ENCODE results near the gene USP46. TPM values are rescaled to one million over a fixed set of nuclear protein-coding genes. Genes with fewer than 3 reads are reported as not detected.

The USP46 gene
- total RNA-seq, 1 experiment from 2014 or later = 48.1 TPM

DNA sequence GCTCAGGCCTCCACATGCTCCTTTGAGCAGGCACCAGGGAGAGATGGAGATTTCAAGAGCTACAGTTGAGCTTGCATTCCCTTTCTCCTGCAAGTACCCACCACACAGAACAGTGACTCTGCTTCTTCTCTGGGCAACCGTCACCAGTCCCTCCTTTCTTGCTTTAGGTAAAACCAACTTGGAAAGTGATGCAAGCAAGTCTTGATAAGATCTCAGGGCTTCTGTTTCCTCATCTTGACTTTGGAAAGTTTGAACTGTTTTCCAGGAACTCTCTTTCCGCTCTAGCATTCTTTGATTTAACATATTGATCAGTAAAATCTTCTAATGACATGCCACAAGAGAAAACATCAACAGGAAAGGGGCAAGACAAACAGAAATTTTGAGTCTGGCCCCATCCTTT is 73.7 kb downstream of the USP46 start (continued):
- TF ChIP-seq MLX (CRISPR knock-in tag; IDR thresholded peaks at IDR 0.05) (no peak), NFATC4 (CRISPR knock-in tag; IDR thresholded peaks at IDR 0.05) (no peak), GABPB1 (CRISPR knock-in tag; IDR thresholded peaks at IDR 0.05) (no peak), ZNF396 (CRISPR knock-in tag; IDR thresholded peaks at IDR 0.05; ENCODE audit: borderline replicate concordance) (no peak), ZBTB21 (CRISPR knock-in tag; IDR thresholded peaks at IDR 0.05; ENCODE audit: borderline replicate concordance) (no peak), NR3C1 (CRISPR knock-in tag; conservative IDR thresholded peaks at IDR 0.05; ENCODE audit: low read depth) (no peak)
- TF ChIP-seq, protein P1, sequence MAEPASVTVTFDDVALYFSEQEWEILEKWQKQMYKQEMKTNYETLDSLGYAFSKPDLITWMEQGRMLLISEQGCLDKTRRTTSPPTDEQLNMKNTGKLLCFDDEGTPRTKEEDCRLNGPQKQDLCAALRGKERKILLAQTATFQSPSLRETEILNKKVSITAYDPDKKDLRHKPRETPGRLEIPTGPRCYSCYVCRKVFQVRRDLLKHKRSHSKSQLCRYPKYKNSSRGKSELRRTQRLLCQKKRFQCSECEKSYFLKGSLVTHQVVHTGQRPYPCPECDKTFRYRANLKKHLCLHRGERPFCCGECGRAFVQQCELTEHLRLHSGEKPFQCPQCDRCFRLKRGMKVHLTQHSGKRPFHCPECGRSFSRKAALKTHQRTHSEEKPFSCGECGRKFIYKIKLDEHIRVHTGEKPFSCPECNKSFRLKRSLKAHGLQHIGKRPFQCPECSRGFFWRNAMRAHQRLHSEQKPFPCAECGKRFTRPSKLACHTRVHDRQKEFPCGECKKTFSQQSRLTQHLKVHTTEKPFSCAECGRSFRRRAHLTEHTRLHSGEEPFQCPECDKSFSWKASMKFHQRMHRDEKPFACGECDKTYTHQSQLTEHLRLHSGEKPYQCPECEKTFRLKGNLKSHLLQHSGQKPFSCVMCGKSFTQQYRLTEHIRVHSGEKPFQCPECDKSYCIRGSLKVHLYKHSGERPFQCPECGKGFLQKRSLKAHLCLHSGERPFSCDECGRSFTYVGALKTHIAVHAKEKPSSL (CRISPR knock-in tag; conservative IDR thresholded peaks at IDR 0.05) = no peak
- TF ChIP-seq, protein P2, sequence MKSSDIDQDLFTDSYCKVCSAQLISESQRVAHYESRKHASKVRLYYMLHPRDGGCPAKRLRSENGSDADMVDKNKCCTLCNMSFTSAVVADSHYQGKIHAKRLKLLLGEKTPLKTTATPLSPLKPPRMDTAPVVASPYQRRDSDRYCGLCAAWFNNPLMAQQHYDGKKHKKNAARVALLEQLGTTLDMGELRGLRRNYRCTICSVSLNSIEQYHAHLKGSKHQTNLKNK (CRISPR knock-in tag; IDR thresholded peaks at IDR 0.05) = no peak
- TF ChIP-seq, protein P3, sequence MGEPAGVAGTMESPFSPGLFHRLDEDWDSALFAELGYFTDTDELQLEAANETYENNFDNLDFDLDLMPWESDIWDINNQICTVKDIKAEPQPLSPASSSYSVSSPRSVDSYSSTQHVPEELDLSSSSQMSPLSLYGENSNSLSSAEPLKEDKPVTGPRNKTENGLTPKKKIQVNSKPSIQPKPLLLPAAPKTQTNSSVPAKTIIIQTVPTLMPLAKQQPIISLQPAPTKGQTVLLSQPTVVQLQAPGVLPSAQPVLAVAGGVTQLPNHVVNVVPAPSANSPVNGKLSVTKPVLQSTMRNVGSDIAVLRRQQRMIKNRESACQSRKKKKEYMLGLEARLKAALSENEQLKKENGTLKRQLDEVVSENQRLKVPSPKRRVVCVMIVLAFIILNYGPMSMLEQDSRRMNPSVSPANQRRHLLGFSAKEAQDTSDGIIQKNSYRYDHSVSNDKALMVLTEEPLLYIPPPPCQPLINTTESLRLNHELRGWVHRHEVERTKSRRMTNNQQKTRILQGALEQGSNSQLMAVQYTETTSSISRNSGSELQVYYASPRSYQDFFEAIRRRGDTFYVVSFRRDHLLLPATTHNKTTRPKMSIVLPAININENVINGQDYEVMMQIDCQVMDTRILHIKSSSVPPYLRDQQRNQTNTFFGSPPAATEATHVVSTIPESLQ (CRISPR knock-in tag; IDR thresholded peaks at IDR 0.05) = no peak
- TF ChIP-seq, protein P4, sequence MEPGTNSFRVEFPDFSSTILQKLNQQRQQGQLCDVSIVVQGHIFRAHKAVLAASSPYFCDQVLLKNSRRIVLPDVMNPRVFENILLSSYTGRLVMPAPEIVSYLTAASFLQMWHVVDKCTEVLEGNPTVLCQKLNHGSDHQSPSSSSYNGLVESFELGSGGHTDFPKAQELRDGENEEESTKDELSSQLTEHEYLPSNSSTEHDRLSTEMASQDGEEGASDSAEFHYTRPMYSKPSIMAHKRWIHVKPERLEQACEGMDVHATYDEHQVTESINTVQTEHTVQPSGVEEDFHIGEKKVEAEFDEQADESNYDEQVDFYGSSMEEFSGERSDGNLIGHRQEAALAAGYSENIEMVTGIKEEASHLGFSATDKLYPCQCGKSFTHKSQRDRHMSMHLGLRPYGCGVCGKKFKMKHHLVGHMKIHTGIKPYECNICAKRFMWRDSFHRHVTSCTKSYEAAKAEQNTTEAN (CRISPR knock-in tag; IDR thresholded peaks at IDR 0.05) = no peak

- H3K27me3 Mint-ChIP-seq (ENCODE audit: low read depth) = no peaks in the 10 kb centered on the region
- no peaks in the 10 kb centered on the region for H3K9me3 Mint-ChIP-seq
- POLR2A ChIA-PET = no interaction called here
- CTCF ChIA-PET = interaction anchor here (1.1 kb wide), 1 partner anchor 8 kb away, joined by 7 read pairs; no protein-coding TSS in a partner anchor
- no peak overlapping the region for H3K27ac Mint-ChIP-seq
- DNase-seq (ENCODE audit: low spot score) (no peak), ATAC-seq (no peak)
- peaks cover 2% of the 10 kb centered on the region for H3K4me1 Mint-ChIP-seq
- H3K4me3 Mint-ChIP-seq = no peak overlapping the region
- H3K36me3 Mint-ChIP-seq = no peaks in the 10 kb centered on the region
- TF ChIP-seq EMX1 (CRISPR knock-in tag; IDR thresholded peaks at IDR 0.05) (no peak), IRF2 (CRISPR knock-in tag; IDR thresholded peaks at IDR 0.05; ENCODE audit: borderline replicate concordance, low read depth) (no peak), SP1 (CRISPR knock-in tag; conservative IDR thresholded peaks at IDR 0.05) (no peak)
- TF ChIP-seq, protein P5, sequence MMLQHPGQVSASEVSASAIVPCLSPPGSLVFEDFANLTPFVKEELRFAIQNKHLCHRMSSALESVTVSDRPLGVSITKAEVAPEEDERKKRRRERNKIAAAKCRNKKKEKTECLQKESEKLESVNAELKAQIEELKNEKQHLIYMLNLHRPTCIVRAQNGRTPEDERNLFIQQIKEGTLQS (CRISPR knock-in tag; conservative IDR thresholded peaks at IDR 0.05) = no peak
These were observed 79.4 kb downstream of the USP46 start for GRCh38 chr4:52579602-52580272.

GRCh38 chr4:52578951-52579350 is 80.2 kb downstream of the USP46 start:
- peaks cover 8% of the 10 kb centered on the region for H3K4me1 Mint-ChIP-seq
- DNase-seq (ENCODE audit: low spot score) = no peak
- no peak for ATAC-seq
- H3K27ac Mint-ChIP-seq = no peak overlapping the region
- no peaks in the 10 kb centered on the region for H3K27me3 Mint-ChIP-seq (ENCODE audit: low read depth)
- no peak overlapping the region for H3K4me3 Mint-ChIP-seq
- no peaks in the 10 kb centered on the region for H3K36me3 Mint-ChIP-seq
- no peaks in the 10 kb centered on the region for H3K9me3 Mint-ChIP-seq
- POLR2A ChIA-PET = no interaction called here
- CTCF ChIA-PET = interaction anchor here (1.1 kb wide), 1 partner anchor 9 kb away, joined by 7 read pairs; no protein-coding TSS in a partner anchor
- TF ChIP-seq ATF2 (CRISPR knock-in tag; IDR thresholded peaks at IDR 0.05; ENCODE audit: borderline replicate concordance, low read depth) (no peak), ZNF219 (CRISPR knock-in tag; IDR thresholded peaks at IDR 0.05; ENCODE audit: borderline replicate concordance) (no peak), NFATC4 (CRISPR knock-in tag; IDR thresholded peaks at IDR 0.05) (no peak), FOXP1 (CRISPR knock-in tag; IDR thresholded peaks at IDR 0.05; ENCODE audit: borderline replicate concordance) (no peak), ZNF317 (CRISPR knock-in tag; IDR thresholded peaks at IDR 0.05; ENCODE audit: borderline replicate concordance, low read depth) (no peak), USF2 (CRISPR knock-in tag; IDR thresholded peaks at IDR 0.05) (no peak), ELF4 (CRISPR knock-in tag; IDR thresholded peaks at IDR 0.05; ENCODE audit: low read depth) (no peak), FOXK1 (CRISPR knock-in tag; IDR thresholded peaks at IDR 0.05) (no peak), E2F1 (CRISPR knock-in tag; IDR thresholded peaks at IDR 0.05) (no peak)
